Osteoblast (primary cell): ENCODE measurements around the gene CASZ1. TPM values are rescaled to one million over a fixed set of nuclear protein-coding genes. Genes with fewer than 3 reads are reported as not detected.

Experiments
- DNase-seq: peaks from one replicate; pipeline ENCODE4 v3.0.0; 2011; ENCODE audit warnings: low spot score, mixed read lengths; ENCODE audit not compliant: insufficient read length; ENCODE audit errors: missing footprints
- H2AFZ ChIP-seq: 2 replicates; pipeline ENCODE4 v1.6.0; 2011; ENCODE audit warnings: mild to moderate bottlenecking, low read length
- H3K27ac ChIP-seq: 2 replicates; pipeline ENCODE4 v1.5.1; 2011; ENCODE audit warnings: mild to moderate bottlenecking, low read depth, low read length, moderate library complexity
- H3K27me3 ChIP-seq: 2 replicates; pipeline ENCODE4 v1.6.0; 2012; ENCODE audit warnings: mild to moderate bottlenecking, control low read depth, inconsistent platforms, low read length, moderate library complexity; ENCODE audit not compliant: insufficient read depth
- H3K36me3 ChIP-seq: 2 replicates; pipeline ENCODE4 v1.5.1; 2011; ENCODE audit warnings: mild to moderate bottlenecking, low read length, control low read depth, moderate library complexity; ENCODE audit not compliant: insufficient read depth
- H3K4me1 ChIP-seq: 2 replicates; pipeline ENCODE4 v1.5.1; 2011; ENCODE audit warnings: mild to moderate bottlenecking, low read length, control low read depth, moderate library complexity; ENCODE audit not compliant: insufficient read depth
- H3K4me2 ChIP-seq: 2 replicates; pipeline ENCODE4 v1.6.0; 2011; ENCODE audit warnings: mild to moderate bottlenecking, low read length; ENCODE audit not compliant: insufficient read depth
- H3K4me3 ChIP-seq: fragments of 200-600 bp; sonication (generic); 3 replicates; pipeline ENCODE4 v1.5.1; 2012; ENCODE audit warnings: mild to moderate bottlenecking, low read length, inconsistent platforms; ENCODE audit not compliant: insufficient read depth
- H3K79me2 ChIP-seq: 2 replicates; pipeline ENCODE4 v1.6.0; 2012; ENCODE audit warnings: mild to moderate bottlenecking, low read length, control low read depth, inconsistent platforms; ENCODE audit not compliant: insufficient read depth
- H3K9me3 ChIP-seq: 2 replicates; pipeline ENCODE4 v1.5.1; 2011; ENCODE audit warnings: low read depth, low read length, control low read depth
- H4K20me1 ChIP-seq: 2 replicates; pipeline ENCODE4 v1.6.0; 2012; ENCODE audit warnings: mild to moderate bottlenecking, low read length, control low read depth; ENCODE audit not compliant: insufficient read depth
- CTCF ChIP-seq: IDR thresholded peaks from 2 replicates; pipeline ENCODE4 v1.5.1; 2011; ENCODE audit warnings: mild to moderate bottlenecking, low read depth, low read length, moderate library complexity; ENCODE audit errors: extremely low read depth
- total RNA-seq: library from RNA; depleted of rRNA; stranded (reverse); fragments of >200 nt; gene quantifications from 2 replicates; pipeline ENCODE4 v1.2.3, GENCODE V29; 2012

Gene CASZ1
- total RNA-seq, 1 donor: 0.36 TPM

DNA sequence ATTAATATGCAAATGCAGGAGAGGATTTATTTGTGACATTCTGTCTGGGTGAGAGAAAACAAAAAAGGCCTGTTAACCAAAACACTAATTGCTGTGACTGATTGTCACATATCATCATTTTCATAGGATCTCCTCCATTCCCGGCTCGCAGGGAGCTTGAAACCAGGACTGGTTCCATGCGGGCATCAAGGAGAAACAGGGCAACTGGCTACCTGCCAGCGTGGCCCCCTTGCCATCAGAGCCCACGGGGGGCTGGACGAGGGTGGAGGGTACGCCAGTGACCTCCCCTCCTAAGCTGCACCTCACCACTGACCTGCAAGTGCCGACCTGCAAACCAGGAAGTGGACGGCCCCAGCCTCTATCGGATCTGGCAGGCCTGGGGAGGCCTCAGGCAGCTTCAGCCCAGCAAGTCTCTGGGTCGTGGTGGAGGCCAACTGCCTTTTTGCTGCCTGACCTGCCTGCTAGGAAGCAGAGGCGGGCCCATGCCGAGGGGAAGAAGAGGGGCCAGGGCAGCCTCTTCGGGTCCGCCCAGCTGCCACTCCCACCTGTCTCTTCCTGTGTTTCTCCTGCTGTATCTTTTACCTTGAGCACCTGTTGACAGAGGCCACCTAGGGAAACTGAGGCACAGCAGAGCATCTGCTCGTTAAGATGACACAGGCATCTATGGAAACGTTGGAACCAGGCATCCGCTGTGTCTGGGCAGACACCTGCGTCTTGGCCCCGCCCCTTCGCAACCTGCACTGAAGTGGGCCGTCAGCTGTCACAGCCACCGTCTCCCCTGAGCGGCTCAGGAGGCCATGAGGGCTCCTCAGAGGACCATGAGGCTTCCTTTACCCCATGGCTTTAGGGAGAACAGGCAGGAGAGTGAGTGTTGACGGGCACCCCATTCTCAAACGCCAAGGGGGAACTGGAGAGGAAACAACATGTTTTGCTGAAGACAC is 74.8 kb downstream of the CASZ1 start:
- DNase-seq: no peak
- Histone ChIP-seq H3K4me2 (no peak overlapping the region), H3K36me3 (no peaks in the 10 kb centered on the region), H3K4me1 (no peaks in the 10 kb centered on the region), H3K4me3 (no peak overlapping the region), H4K20me1 (no peaks in the 10 kb centered on the region), H2AFZ (no peak overlapping the region), H3K27ac (no peak overlapping the region), H3K79me2 (no peaks in the 10 kb centered on the region), H3K27me3 (peaks cover 70% of the 10 kb centered on the region), H3K9me3 (no peaks in the 10 kb centered on the region)
- no peak for TF ChIP-seq CTCF

DNA sequence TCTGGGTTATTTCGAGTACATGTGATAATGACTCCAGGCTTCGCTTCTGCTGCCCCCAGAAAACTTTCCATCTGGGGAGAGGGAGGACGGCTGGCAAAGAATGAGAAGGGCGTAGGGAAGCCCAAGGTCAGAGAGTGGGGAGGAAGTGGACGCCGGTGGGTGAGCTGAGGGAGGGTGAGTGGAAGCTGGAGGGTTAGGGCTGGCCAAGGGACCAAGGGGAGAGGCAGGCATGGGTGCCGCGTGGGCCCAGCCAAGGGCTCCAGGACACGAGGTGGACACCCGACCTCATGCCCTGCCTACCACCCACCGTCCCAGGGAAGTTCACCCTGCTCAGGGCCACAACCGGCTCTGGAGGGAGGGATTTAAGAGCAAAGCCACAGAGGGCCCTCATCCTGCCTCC is 75.8 kb downstream of the CASZ1 start:
- Histone ChIP-seq H3K4me2 (no peak overlapping the region), H2AFZ (no peak overlapping the region), H4K20me1 (no peaks in the 10 kb centered on the region), H3K79me2 (no peaks in the 10 kb centered on the region), H3K4me1 (no peaks in the 10 kb centered on the region), H3K36me3 (no peaks in the 10 kb centered on the region), H3K9me3 (no peaks in the 10 kb centered on the region), H3K27me3 (peaks cover 67% of the 10 kb centered on the region), H3K4me3 (no peak overlapping the region), H3K27ac (no peak overlapping the region)
- no peak for DNase-seq
- no peak for TF ChIP-seq CTCF

GRCh38 chr1:10718083-10718415 is 78.4 kb downstream of the CASZ1 start:
- no peak for TF ChIP-seq CTCF
- no peaks in the 10 kb centered on the region for H3K9me3 ChIP-seq
- H3K4me1 ChIP-seq: no peaks in the 10 kb centered on the region
- H3K27me3 ChIP-seq: peaks cover 71% of the 10 kb centered on the region
- H2AFZ ChIP-seq: no peak overlapping the region
- H3K4me3 ChIP-seq: no peak overlapping the region
- H3K4me2 ChIP-seq: no peak overlapping the region
- H3K27ac ChIP-seq: no peak overlapping the region
- no peaks in the 10 kb centered on the region for H3K79me2 ChIP-seq
- H4K20me1 ChIP-seq: no peaks in the 10 kb centered on the region
- no peaks in the 10 kb centered on the region for H3K36me3 ChIP-seq
- no peak for DNase-seq

- no peak for DNase-seq
- no peak overlapping the region for H3K27ac ChIP-seq
- no peaks in the 10 kb centered on the region for H3K79me2 ChIP-seq
- no peaks in the 10 kb centered on the region for H3K4me1 ChIP-seq
- H3K9me3 ChIP-seq: no peaks in the 10 kb centered on the region
- no peaks in the 10 kb centered on the region for H4K20me1 ChIP-seq
- H3K27me3 ChIP-seq: peaks cover 73% of the 10 kb centered on the region
- no peak overlapping the region for H2AFZ ChIP-seq
- no peak overlapping the region for H3K4me2 ChIP-seq
- H3K36me3 ChIP-seq: no peaks in the 10 kb centered on the region
- TF ChIP-seq CTCF: no peak
- H3K4me3 ChIP-seq: no peak overlapping the region
Observed at GRCh38 chr1:10717296-10718082, 79.0 kb downstream of the CASZ1 start.
